ENCODE data around the gene SPATS2L. TPM values are rescaled to one million over a fixed set of nuclear protein-coding genes. Genes with fewer than 3 reads are reported as not detected.
A peak's percentile ranks its signal among the peaks of the same experiment; 100 is the strongest.

Gene SPATS2L
- total RNA-seq, 4 donors from 2014 or later, result 33.4 to 236 (median 159) TPM

DNA sequence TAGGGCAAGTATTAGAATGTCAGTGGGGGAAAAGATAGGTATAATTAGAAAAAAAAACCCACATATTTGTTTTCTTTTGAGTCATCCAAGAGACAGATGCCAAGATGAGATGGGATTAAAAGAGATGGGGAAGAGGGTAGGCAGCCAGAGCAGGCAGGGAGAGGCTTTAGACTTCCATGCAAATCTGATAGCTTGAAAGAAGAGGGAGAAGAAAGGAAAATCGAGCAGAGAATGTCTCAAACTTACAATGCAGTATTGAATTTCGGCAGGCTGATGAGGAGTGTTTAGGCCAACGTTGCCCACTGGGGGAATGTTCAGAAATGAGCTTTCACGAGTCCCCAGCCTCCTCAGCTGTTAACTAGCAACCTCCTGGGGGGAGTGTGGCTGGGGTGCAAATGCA is 91.3 kb downstream of the SPATS2L start:
- 75 to 96% methylated on average over 4 of the region's 4 CpGs for WGBS, 2 donors (ENCODE audit: low coverage in 1 of 2)
- intact Hi-C loops (cut with DNase I; ENCODE audit: low total_unique reads) (no loop called here), in situ Hi-C loops (cut with MboI; ENCODE audit: low pct_ligation_motif_present in 1 of 4, low pct_unique_long_range_greater_than_20kb in 1 of 4, low sequenced_read_pairs in 3 of 4) (no loop called here)
- Histone ChIP-seq H3K9me3 (no peaks in the 10 kb centered on the region), H3K27ac (no peak overlapping the region), H3K4me3 (no peak overlapping the region), H3K27me3 (no peaks in the 10 kb centered on the region), H3K4me1 (no peaks in the 10 kb centered on the region), H3K36me3 (no peaks in the 10 kb centered on the region)
- no peak for DNase-seq
- TF ChIP-seq, protein P1, sequence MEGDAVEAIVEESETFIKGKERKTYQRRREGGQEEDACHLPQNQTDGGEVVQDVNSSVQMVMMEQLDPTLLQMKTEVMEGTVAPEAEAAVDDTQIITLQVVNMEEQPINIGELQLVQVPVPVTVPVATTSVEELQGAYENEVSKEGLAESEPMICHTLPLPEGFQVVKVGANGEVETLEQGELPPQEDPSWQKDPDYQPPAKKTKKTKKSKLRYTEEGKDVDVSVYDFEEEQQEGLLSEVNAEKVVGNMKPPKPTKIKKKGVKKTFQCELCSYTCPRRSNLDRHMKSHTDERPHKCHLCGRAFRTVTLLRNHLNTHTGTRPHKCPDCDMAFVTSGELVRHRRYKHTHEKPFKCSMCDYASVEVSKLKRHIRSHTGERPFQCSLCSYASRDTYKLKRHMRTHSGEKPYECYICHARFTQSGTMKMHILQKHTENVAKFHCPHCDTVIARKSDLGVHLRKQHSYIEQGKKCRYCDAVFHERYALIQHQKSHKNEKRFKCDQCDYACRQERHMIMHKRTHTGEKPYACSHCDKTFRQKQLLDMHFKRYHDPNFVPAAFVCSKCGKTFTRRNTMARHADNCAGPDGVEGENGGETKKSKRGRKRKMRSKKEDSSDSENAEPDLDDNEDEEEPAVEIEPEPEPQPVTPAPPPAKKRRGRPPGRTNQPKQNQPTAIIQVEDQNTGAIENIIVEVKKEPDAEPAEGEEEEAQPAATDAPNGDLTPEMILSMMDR (IDR thresholded peaks at IDR 0.05), result no peak
- TF ChIP-seq POLR2AphosphoS5 (IDR thresholded peaks at IDR 0.05) (no peak), POLR2A (IDR thresholded peaks at IDR 0.05) (no peak), EP300 (IDR thresholded peaks at IDR 0.05; ENCODE audit: low read depth) (no peak)

DNA sequence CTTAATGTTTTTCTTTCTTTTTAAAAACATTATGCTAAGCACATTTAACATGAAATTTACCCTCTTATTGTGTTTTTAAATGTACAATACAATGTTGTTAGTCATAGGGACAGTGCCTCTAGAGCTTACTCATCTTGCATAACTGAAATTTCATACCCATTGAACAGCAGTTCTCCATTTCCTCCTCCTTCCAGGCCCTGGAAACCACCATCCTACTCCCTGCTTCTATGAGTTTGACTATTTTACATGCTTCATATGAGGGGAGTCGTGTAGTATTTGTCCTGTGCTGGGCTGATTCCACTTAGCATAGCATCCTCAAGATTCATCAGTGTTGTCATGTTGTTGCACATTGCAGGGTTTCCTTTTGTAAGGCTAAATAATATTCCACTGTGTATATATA is 92.6 kb downstream of the SPATS2L start:
- 71 to 83% methylated on average over 1 of the region's 1 CpG for WGBS, 2 donors (ENCODE audit: low coverage in 1 of 2)
- Histone ChIP-seq H3K9me3 (no peaks in the 10 kb centered on the region), H3K27ac (no peak overlapping the region), H3K4me3 (no peak overlapping the region), H3K36me3 (no peaks in the 10 kb centered on the region), H3K4me1 (no peaks in the 10 kb centered on the region), H3K27me3 (no peaks in the 10 kb centered on the region)
- TF ChIP-seq, protein P1 (IDR thresholded peaks at IDR 0.05), result no peak
- TF ChIP-seq POLR2AphosphoS5 (IDR thresholded peaks at IDR 0.05), result no peak
- no peak for TF ChIP-seq POLR2A (IDR thresholded peaks at IDR 0.05)
- no peak for TF ChIP-seq EP300 (IDR thresholded peaks at IDR 0.05; ENCODE audit: low read depth)
- DNase-seq, result no peak
- intact Hi-C loops (cut with DNase I; ENCODE audit: low total_unique reads) (no loop called here), in situ Hi-C loops (cut with MboI; ENCODE audit: low pct_ligation_motif_present in 1 of 4, low pct_unique_long_range_greater_than_20kb in 1 of 4, low sequenced_read_pairs in 3 of 4) (no loop called here)

DNA sequence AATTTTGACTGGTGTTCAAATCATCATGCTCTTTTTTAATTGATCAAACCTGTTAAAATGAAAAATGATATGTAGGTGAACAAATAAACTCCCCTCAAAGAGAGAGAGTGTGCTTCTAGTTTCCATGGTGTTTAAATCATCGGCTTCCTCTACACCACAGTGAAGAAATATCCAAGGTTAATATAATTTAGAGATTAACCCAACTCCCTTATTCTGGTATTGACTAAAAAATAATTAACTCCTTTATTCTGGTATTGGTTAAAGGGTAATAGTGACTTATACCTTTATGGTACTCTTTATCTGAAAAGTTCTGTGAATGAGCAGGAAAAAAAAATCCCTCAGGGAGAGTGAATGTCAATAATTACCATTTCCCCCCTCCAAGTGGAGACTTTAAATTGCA is 93.1 kb downstream of the SPATS2L start:
- Histone ChIP-seq H3K27ac (no peak overlapping the region), H3K4me1 (peaks cover 0 to 4% (median 3%) of the 10 kb centered on the region in 4 donors), H3K4me3 (no peak overlapping the region), H3K36me3 (no peaks in the 10 kb centered on the region), H3K27me3 (no peaks in the 10 kb centered on the region), H3K9me3 (no peaks in the 10 kb centered on the region)
- in situ Hi-C loops (cut with MboI; ENCODE audit: low pct_ligation_motif_present in 1 of 4, low pct_unique_long_range_greater_than_20kb in 1 of 4, low sequenced_read_pairs in 3 of 4) (loop anchor here in 1 of 4 donors (25.0 kb wide), 1 partner anchor 87 kb away; the partner anchor contains the start of gene SPATS2L), intact Hi-C loops (cut with DNase I; ENCODE audit: low total_unique reads) (no loop called here)
- TF ChIP-seq, protein P1 (IDR thresholded peaks at IDR 0.05), result no peak
- no peak for TF ChIP-seq POLR2AphosphoS5 (IDR thresholded peaks at IDR 0.05)
- TF ChIP-seq EP300 (IDR thresholded peaks at IDR 0.05; ENCODE audit: low read depth), result no peak
- no peak for TF ChIP-seq POLR2A (IDR thresholded peaks at IDR 0.05)
- 67 to 91% methylated on average over 1 of the region's 1 CpG for WGBS, 2 donors (ENCODE audit: low coverage in 1 of 2)
- no peak for DNase-seq

DNA sequence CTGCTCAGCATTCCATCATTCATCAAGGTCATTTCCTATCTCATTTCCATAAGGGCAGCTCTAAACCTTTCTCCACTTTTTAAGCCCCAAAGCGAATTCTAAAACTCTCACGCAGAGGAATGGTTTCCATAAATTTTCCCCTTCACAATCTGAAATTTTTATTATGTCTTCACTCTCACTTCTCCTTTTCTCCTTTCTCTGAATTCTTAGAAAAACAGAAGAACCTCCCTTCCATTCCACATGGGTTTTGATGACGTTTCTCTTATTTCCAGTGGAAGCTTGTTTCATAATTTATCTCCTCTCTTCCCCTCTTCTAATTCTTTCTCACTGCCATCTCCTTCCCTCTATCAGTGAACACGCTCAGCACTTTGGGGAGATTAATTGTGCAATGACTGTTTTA is 97.3 kb downstream of the SPATS2L start:
- H3K27ac ChIP-seq, result peak overlapping the region in 1 of 4 donors; percentile 79
- no peaks in the 10 kb centered on the region for H3K9me3 ChIP-seq
- DNase-seq, result no peak
- in situ Hi-C loops (cut with MboI; ENCODE audit: low pct_ligation_motif_present in 1 of 4, low pct_unique_long_range_greater_than_20kb in 1 of 4, low sequenced_read_pairs in 3 of 4) (loop anchor here in 1 of 4 donors (25.0 kb wide), 1 partner anchor 92 kb away; the partner anchor contains the start of gene SPATS2L), intact Hi-C loops (cut with DNase I; ENCODE audit: low total_unique reads) (no loop called here)
- H3K4me1 ChIP-seq, result peaks cover 26 to 45% (median 41%) of the 10 kb centered on the region in 4 donors
- no peaks in the 10 kb centered on the region for H3K36me3 ChIP-seq
- H3K4me3 ChIP-seq, result no peak overlapping the region
- TF ChIP-seq POLR2A (IDR thresholded peaks at IDR 0.05), result no peak
- no peak for TF ChIP-seq EP300 (IDR thresholded peaks at IDR 0.05; ENCODE audit: low read depth)
- TF ChIP-seq, protein P1 (IDR thresholded peaks at IDR 0.05), result no peak
- TF ChIP-seq POLR2AphosphoS5 (IDR thresholded peaks at IDR 0.05), result no peak
- no peaks in the 10 kb centered on the region for H3K27me3 ChIP-seq
- 80 to 88% methylated on average over 4 of the region's 4 CpGs for WGBS, 2 donors (ENCODE audit: low coverage in 1 of 2)
